NCI-H2227 treated with DMSO at 0.1 percent for 48 hours (cell line): ENCODE results near the gene ANTXRL.
"Not testable (repeated sequence)": the region's sequence is repeated elsewhere in the genome, so short reads cannot be mapped to it uniquely, and the experiment has no call there.

Experiments used
- DNase-seq: peaks from one replicate; lab custom pipeline; 2025; lab: John Stamatoyannopoulos, UW

The ANTXRL gene

DNA sequence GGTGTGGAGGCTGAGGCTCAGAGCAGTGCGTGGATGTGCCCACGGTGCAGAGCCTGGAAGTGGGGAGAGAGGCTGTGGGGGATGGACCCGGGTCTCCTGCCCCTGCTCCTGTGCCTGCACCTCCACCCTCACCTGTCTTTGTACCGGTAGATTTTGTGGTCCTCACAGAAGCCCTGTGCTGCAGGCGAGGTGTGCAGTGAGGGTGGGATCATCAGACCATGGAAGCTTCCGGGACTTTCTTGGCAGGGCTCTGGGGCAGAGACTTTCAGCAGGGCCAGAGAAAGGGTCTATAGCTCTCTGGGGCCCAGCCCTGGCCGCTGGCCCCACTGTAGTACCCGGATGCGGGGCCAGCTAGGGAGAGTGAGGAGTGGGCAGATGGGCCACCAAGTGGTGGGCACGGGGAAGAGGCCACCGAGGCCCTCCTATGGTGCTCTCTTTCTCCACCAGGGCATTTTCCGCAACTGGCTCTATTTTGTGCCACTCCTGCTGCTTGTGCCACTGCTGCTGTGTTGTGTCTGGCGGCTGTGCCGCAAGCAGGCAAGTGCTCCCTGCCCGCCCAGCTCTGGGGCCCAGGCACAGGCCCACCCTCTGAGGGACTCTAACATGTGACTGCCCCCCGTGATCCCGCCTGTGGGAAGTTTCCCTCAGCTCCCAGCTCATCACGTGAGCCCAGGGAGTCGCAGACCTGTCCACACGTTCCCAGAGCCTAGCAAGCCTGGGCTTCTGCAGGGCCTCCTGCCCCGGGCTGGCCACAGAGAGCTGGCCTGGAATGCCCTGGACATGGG, 22.1 kb downstream of the ANTXRL start:
- DNase-seq, result no peak

- DNase-seq, result no peak
These were observed 22.8 kb downstream of the ANTXRL start for GRCh38 chr10:46309511-46310142.

DNA sequence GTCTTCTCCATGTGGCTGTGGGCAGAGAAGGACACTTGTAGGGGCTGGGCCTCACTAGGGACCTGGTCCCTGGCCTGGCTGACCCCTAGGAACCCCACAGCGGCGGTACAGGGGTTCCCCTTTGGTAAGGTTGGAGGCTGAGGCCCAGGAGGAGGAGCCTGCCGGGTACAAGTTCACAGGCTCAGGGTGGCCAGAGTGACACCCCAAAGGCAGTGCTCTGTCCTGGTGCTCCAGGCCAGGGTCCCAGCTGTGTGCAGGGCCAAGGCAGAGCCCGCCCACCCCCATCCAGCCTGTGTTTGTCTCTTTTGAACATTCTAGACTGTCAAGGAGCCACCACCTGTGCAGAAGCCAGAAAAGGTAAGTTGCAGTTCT, 23.3 kb downstream of the ANTXRL start:
- no peak for DNase-seq

DNA sequence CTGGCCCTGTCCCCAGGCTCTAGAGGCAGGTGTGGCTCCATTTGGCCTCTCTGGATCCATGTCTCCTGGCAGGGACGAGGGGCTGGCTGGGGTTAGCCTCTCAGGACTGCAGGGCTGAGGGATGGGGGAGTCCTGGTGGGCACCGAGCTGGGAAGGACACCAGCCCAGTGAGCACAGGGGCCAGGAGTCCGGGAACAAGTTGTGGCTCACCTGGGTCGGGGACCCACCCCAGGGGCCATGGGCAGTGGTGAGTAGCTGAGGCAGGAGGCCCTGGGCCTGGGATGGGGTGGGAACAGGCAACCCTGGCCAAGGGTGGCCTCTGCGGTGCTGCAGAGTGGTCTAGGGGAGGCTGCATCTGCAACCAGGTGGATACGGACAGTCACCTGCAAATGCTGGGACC, 24.1 kb downstream of the ANTXRL start:
- DNase-seq, result no peak

DNA sequence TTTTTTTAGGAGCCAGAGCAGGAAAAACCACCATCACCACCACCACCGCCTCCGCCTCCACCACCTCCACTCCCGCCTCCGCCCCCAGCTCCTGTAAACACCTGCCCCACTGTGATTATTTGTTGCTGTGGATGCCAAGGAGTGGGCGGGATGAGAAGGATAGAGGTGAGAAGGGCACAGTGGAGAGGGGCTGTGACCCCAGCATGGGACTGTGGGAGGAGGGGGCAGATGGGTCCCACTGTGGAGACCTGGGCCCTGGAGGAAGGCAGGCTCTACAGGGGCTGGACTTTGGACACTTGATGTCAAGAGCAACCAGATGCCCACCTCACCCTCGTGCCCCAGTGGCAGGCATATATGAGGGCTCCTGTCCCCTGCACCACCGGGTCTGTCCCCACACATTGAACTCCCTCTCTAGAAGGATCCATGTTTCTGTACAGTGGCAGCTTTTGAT, 24.7 kb downstream of the ANTXRL start:
- DNase-seq, result no peak

DNA sequence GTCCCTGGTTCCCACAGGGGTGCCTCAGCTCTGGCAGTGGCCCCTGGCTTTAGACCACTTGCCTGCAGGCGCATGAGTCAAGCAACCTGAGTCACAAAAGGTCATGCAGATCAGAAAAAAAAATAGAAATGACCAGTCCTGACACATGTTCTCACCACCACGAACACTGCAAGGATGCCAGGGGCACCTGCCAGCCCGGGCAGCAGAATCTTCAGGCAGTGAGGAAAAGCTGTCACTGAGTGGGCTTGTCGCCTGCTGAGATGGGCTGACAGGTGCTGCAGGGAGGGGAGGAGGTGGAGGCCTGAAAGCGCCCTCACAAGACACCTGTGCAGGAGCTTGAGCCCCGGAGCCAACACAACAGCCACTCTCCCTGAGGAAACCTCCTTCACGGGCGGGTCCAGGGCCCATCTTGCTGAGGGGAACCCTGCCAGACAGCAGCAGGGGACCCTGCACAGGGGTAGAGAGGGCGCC, 25.2 kb downstream of the ANTXRL start:
- DNase-seq, result not testable (repeated sequence)

- no peak for DNase-seq
These were observed 26.2 kb downstream of the ANTXRL start for GRCh38 chr10:46312953-46313352.

- no peak for DNase-seq
These were observed 27.3 kb downstream of the ANTXRL start for GRCh38 chr10:46314071-46314470.

- not testable (repeated sequence) for DNase-seq
These were observed 28.5 kb downstream of the ANTXRL start for GRCh38 chr10:46315071-46315860.

- DNase-seq, result no peak
These were observed 30.6 kb downstream of the ANTXRL start for GRCh38 chr10:46317370-46317769.

DNA sequence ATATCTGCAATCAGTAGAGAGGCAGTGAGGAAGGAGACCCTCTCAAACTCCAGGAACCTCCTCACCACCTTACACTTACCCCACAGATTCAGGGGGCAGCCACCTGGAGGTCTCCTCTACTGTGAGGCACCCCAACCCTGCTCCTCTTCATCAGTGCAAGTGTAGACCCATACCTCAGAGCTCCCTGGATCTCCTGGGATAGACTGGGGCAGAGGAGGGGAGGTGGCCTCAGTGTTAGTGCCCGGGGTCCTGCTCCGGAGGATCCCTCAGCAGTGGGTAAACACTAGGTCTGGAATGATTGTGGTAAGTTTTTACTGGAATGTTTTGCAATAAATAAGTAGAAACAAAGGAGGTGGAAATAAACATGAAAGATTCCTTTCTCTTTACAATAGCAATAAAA, 31.1 kb downstream of the ANTXRL start:
- DNase-seq, result no peak

- no peak for DNase-seq
These were observed 32.0 kb downstream of the ANTXRL start for GRCh38 chr10:46318799-46319198.

DNA sequence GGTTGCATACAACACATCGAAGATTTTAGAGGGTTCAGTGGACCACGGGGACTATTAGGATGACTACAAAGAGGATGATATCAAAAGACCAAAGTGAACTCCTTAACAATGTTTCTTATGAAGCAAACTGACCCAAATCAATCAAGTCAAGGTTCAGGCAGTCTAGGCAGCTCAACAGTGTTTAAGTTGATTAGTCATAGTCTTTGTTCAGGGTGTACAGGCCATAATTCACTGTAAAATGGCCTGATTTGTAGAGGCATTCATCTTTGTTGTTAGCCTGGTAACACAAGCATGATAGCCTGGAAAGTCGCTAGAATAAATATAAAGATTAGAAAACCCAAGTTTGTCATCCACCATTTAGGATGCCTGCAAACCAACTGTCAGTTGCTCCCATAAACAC, 32.6 kb downstream of the ANTXRL start:
- no peak for DNase-seq

GRCh38 chr10:46321770-46322169, 35.0 kb downstream of the ANTXRL start:
- DNase-seq, result no peak

GRCh38 chr10:46323176-46323575, 36.4 kb downstream of the ANTXRL start:
- no peak for DNase-seq

- DNase-seq, result no peak
These were observed 38.2 kb downstream of the ANTXRL start for GRCh38 chr10:46325021-46325420.

GRCh38 chr10:46326066-46326465, 39.3 kb downstream of the ANTXRL start:
- DNase-seq, result no peak

DNA sequence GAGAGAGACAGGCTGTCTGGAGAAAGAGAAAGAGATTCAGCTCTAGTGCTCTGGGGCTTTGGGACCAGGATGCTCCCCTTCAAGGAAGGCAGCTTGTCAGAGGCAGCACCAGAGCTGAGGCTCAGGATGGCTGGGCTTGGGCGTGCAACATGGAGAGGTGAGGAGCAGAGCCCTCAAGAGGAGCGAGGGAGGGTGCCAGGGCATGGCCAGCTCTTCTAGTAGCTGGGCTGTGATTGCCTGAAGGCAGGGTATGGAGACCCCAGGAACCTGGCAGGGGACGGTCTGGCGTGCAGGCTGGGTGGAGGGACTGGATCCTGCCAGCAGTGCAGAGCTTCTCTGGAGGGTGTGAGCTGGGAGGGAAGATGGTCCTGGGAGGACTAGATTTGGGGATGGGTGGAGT, 40.2 kb downstream of the ANTXRL start:
- no peak for DNase-seq

- DNase-seq, result no peak
These were observed 40.9 kb downstream of the ANTXRL start for GRCh38 chr10:46327685-46328084.

DNA sequence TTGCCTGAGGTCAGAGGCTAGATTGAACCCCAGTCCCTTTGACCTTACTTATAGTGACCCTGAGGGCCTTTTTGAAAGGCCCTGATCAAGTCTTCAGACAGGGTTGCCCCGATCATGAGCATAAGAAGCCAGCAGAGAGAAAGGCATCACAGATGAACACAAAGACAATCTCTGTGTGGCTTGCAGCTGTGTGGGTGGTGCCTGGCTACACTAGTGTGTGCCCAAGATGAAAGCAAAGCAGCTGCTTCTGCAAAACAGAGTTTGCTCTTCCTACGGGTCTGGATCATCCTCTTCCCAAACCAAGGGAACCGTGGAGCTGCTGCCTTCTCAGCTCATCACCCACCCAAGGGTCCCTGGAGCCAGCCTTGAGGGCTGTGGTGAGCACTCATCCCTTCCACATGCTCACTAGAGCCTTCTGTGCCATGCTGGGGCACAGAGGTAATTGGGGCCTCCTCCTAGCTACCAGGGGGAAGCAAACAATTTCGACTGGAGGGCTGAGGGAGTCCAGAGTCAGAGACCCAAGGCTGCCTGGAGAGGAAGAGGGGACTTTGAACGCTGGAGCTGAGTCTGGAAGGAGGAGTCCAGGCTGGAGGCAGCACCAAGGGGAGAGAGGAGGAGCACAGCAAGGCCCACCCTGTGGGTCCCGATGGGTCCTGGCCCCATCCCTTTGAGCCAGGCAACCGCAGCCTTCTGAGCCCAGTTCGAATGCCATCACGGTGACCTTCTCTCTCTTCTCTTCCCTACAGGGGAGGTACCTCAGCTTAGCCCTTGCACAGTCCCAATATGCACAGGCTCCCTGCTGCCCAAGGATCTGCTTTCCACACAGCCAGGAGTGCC, 42.3 kb downstream of the ANTXRL start:
- no peak for DNase-seq

- DNase-seq, result no peak
These were observed 42.9 kb downstream of the ANTXRL start for GRCh38 chr10:46329690-46330016.

GRCh38 chr10:46330894-46331293, 44.1 kb downstream of the ANTXRL start:
- no peak for DNase-seq
